C4-2B (cell line): ENCODE measurements around the gene ZNF853.

Source experiments
- ZFX ChIP-seq: fragments of 450-650 bp; IDR thresholded peaks from 2 replicates; pipeline ENCODE4 v1.6.1; 2017
- TF ChIP-seq, protein P1 (sequence below): fragments of 450-650 bp; conservative IDR thresholded peaks from 2 replicates; pipeline ENCODE4 v1.5.1; 2017; ENCODE audit warnings: mild to moderate bottlenecking

DNA sequence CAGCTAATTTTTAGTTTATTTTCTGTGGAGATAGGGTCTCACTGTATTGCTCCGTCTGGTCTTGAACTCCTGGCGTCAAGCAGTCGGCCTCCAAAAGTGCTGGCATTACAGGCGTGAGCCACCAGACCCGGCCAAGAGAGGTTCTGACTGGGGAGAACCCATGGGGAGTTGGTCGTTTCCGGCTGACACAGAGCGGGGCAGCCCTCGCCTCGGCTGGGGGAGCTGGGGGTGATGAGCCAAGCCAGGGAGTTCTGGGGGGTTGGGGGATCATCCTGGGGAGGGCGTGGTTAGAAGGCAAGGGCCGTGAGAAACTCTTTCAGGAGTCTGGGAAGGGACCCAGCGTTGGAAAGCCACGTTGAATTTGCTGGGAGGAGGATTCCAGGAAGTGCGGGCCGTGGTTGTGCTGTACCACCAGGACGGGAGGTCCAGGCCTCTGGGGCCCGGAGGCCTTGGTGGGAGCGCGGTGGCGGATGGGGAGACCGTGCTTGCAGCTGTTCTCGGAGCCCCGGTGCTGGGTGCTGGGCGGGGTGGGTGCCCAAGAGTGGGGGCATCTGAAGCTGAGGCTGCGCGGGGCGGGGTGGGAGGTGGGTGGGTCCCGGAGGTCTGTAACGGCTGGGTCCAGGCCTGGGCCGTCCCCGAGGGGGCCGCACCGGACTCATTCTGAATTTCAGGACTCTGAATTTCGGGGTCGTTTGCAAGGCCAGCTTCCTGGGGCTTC, 8.4 kb upstream of the ZNF853 start:
- TF ChIP-seq, protein P1, sequence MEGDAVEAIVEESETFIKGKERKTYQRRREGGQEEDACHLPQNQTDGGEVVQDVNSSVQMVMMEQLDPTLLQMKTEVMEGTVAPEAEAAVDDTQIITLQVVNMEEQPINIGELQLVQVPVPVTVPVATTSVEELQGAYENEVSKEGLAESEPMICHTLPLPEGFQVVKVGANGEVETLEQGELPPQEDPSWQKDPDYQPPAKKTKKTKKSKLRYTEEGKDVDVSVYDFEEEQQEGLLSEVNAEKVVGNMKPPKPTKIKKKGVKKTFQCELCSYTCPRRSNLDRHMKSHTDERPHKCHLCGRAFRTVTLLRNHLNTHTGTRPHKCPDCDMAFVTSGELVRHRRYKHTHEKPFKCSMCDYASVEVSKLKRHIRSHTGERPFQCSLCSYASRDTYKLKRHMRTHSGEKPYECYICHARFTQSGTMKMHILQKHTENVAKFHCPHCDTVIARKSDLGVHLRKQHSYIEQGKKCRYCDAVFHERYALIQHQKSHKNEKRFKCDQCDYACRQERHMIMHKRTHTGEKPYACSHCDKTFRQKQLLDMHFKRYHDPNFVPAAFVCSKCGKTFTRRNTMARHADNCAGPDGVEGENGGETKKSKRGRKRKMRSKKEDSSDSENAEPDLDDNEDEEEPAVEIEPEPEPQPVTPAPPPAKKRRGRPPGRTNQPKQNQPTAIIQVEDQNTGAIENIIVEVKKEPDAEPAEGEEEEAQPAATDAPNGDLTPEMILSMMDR: no peak
- no peak for TF ChIP-seq ZFX
